NT2/D1 (cell line): ENCODE measurements around the gene AGO4.
"Not testable (repeated sequence)": the region's sequence is repeated elsewhere in the genome, so short reads cannot be mapped to it uniquely, and the experiment has no call there.

Experiments used
- DNase-seq: peaks from one replicate; pipeline ENCODE4 v3.0.0-alpha.2; 2011; ENCODE audit warnings: low read depth, low spot score
- H3K27me3 ChIP-seq: 2 replicates; pipeline ENCODE4 v1.6.0; 2011; ENCODE audit warnings: mild to moderate bottlenecking; ENCODE audit not compliant: insufficient read length, insufficient read depth
- H3K36me3 ChIP-seq: 2 replicates; pipeline ENCODE4 v1.6.1; 2011; ENCODE audit warnings: mild to moderate bottlenecking, low read length, mixed read lengths; ENCODE audit not compliant: insufficient read depth, insufficient read length
- H3K4me1 ChIP-seq: 2 replicates; pipeline ENCODE4 v1.5.1; 2011; ENCODE audit not compliant: insufficient read depth, insufficient read length
- H3K4me3 ChIP-seq: 2 replicates; pipeline ENCODE4 v1.5.1; 2011; ENCODE audit warnings: low read depth; ENCODE audit not compliant: insufficient read length
- H3K9ac ChIP-seq: 2 replicates; pipeline ENCODE4 v1.6.0; 2011; ENCODE audit warnings: low read depth; ENCODE audit not compliant: insufficient read length
- H3K9me3 ChIP-seq: 2 replicates; pipeline ENCODE4 v1.5.1; 2011; ENCODE audit warnings: mild to moderate bottlenecking, low read length; ENCODE audit not compliant: insufficient read depth
- SUZ12 ChIP-seq: IDR thresholded peaks from 2 replicates; pipeline ENCODE4 v1.6.1; 2011; ENCODE audit not compliant: insufficient read length, insufficient read depth; ENCODE audit errors: extremely low read depth
- YY1 ChIP-seq: IDR thresholded peaks from 2 replicates; pipeline ENCODE4 v1.6.1; 2011; ENCODE audit not compliant: insufficient read length, insufficient read depth
- ZNF274 ChIP-seq: IDR thresholded peaks from 2 replicates; pipeline ENCODE4 v1.6.1; 2011; ENCODE audit warnings: mild to moderate bottlenecking, low read depth, low read length

Gene AGO4

GRCh38 chr1:35797380-35797779, 10.4 kb upstream of the AGO4 start:
- Histone ChIP-seq H3K4me3 (no peak overlapping the region), H3K9ac (no peak overlapping the region), H3K9me3 (no peaks in the 10 kb centered on the region), H3K27me3 (no peaks in the 10 kb centered on the region), H3K36me3 (no peaks in the 10 kb centered on the region), H3K4me1 (no peaks in the 10 kb centered on the region)
- TF ChIP-seq SUZ12, result no peak
- TF ChIP-seq YY1, result no peak
- TF ChIP-seq ZNF274, result no peak
- DNase-seq, result no peak

- H3K4me3 ChIP-seq, H3K36me3 ChIP-seq, H3K27me3 ChIP-seq, H3K9me3 ChIP-seq, H3K9ac ChIP-seq, H3K4me1 ChIP-seq, DNase-seq: not testable (repeated sequence)
Observed at GRCh38 chr1:35798019-35798418, 9.8 kb upstream of the AGO4 start.

GRCh38 chr1:35800167-35800887, 7.5 kb upstream of the AGO4 start:
- not testable (repeated sequence) for H3K27me3 ChIP-seq, H3K36me3 ChIP-seq, H3K4me1 ChIP-seq, H3K4me3 ChIP-seq, DNase-seq, H3K9me3 ChIP-seq, H3K9ac ChIP-seq

GRCh38 chr1:35808450-35809113, 766 bp downstream of the AGO4 start:
- H3K9me3 ChIP-seq, result no peaks in the 10 kb centered on the region
- H3K4me3 ChIP-seq, result peak overlapping the region; percentile 86
- no peaks in the 10 kb centered on the region for H3K4me1 ChIP-seq
- TF ChIP-seq ZNF274 (no peak), YY1 (no peak), SUZ12 (no peak)
- no peak for DNase-seq
- peak overlapping the region; percentile 91 for H3K9ac ChIP-seq
- no peaks in the 10 kb centered on the region for H3K27me3 ChIP-seq
- no peaks in the 10 kb centered on the region for H3K36me3 ChIP-seq

GRCh38 chr1:35809114-35810095, 1.6 kb downstream of the AGO4 start:
- TF ChIP-seq YY1, result no peak
- no peak for TF ChIP-seq SUZ12
- no peak for TF ChIP-seq ZNF274

GRCh38 chr1:35810096-35810881, 2.5 kb downstream of the AGO4 start:
- Histone ChIP-seq H3K9me3 (no peaks in the 10 kb centered on the region), H3K27me3 (no peaks in the 10 kb centered on the region), H3K9ac (no peak overlapping the region), H3K36me3 (no peaks in the 10 kb centered on the region), H3K4me3 (no peak overlapping the region), H3K4me1 (no peaks in the 10 kb centered on the region)
- no peak for DNase-seq
- TF ChIP-seq ZNF274, result no peak

More at GRCh38 chr1:35809114-35810095, 1.6 kb downstream of the AGO4 start:
- H3K9me3 ChIP-seq, result no peaks in the 10 kb centered on the region
- peak overlapping the region; percentile 91 for H3K9ac ChIP-seq
- H3K27me3 ChIP-seq, result no peaks in the 10 kb centered on the region
- H3K4me3 ChIP-seq, result peak overlapping the region; percentile 86
- no peak for DNase-seq
- no peaks in the 10 kb centered on the region for H3K4me1 ChIP-seq
- H3K36me3 ChIP-seq, result no peaks in the 10 kb centered on the region

GRCh38 chr1:35812754-35813153, 4.9 kb downstream of the AGO4 start:
- H3K36me3 ChIP-seq, H3K9ac ChIP-seq, H3K27me3 ChIP-seq, H3K9me3 ChIP-seq, H3K4me3 ChIP-seq, DNase-seq, H3K4me1 ChIP-seq: not testable (repeated sequence)
